Measurements from ENCODE around the gene UHRF2. TPM values are rescaled to one million over a fixed set of nuclear protein-coding genes. Genes with fewer than 3 reads are reported as not detected.

UHRF2 gene
- total and polyA plus RNA-seq, 9 of the 15 experiments (the other 6 are each of a cell fraction or from before 2014, with no cell fraction given), result 5.6 to 39.0 (median 20.1) TPM

- peaks cover 4 to 7% of the 10 kb centered on the region in 2 experiments; a peak in 4 of 5 replicates for H3K4me1 ChIP-seq (replicated peaks in 1 of 2; ENCODE audit: control insufficient read depth in 2 of 2, insufficient read depth in 2 of 2, low read length in 2 of 2)
- no peaks in the 10 kb centered on the region for H3K9me1 ChIP-seq (ENCODE audit: control insufficient read depth, insufficient read depth, low read length)
- in situ Hi-C loops (cut with MboI) (no loop called here), intact Hi-C loops (cut with micrococcal nuclease) (no loop called here)
- ChIA-PET POLR2A (interaction anchor here (1.0 kb wide), 1 partner anchor 9 kb away, joined by 3 read pairs; no protein-coding TSS in a partner anchor), CTCF (ENCODE audit: low intra/inter-chr PET ratio) (no interaction called here)
- BruUV-seq (replicated peaks), result no TSS peak
- H3K9ac ChIP-seq (ENCODE audit: insufficient read depth in 1 of 2, low read depth in 2 of 2, low read length in 2 of 2), result no peak overlapping the region
- no peak overlapping the region for H2AFZ ChIP-seq (ENCODE audit: low read depth, low read length)
- no peak overlapping the region for H3K4me3 ChIP-seq
- H3K9me3 ChIP-seq (replicated peaks; ENCODE audit: control insufficient read depth, insufficient read depth, low read depth, low read length), result peaks cover 5% of the 10 kb centered on the region; the same call in 1 of the 2 replicates
- no peaks in the 10 kb centered on the region for H4K20me1 ChIP-seq (replicated peaks; ENCODE audit: control insufficient read depth, insufficient read depth, low read length)
- ATAC-seq (no peak), DNase-seq (ENCODE audit: extremely low read depth in 1 of 4, low spot score in 3 of 4) (no peak), FAIRE-seq (no peak)
- no peak overlapping the region for H3K27ac ChIP-seq (ENCODE audit: extremely low read depth, low read depth, low read length)
- TF ChIP-seq UBTF (IDR thresholded peaks at IDR 0.05; ENCODE audit: borderline replicate concordance in 1 of 2, low read depth in 2 of 2, low read length in 2 of 2) (no peak), ZNF449 (CRISPR knock-in tag; IDR thresholded peaks at IDR 0.05) (no peak), CEBPB (tag; IDR thresholded peaks at IDR 0.05) (no peak)
- H3K79me2 ChIP-seq (ENCODE audit: control insufficient read depth, insufficient read depth, low read length), result peaks cover 3% of the 10 kb centered on the region; the same call in 1 of the 3 replicates
- no peak overlapping the region for H3K4me2 ChIP-seq (ENCODE audit: insufficient read depth, low read length)
- no peaks in the 10 kb centered on the region for H3K36me3 ChIP-seq (ENCODE audit: control insufficient read depth, insufficient read depth, low read length)
- 17% methylated on average over 2 of the region's 2 CpGs for WGBS (ENCODE audit: insufficient coverage, low coverage, missing lambda C conversion rate)
- no peaks in the 10 kb centered on the region for H3K27me3 ChIP-seq (ENCODE audit: control insufficient read depth in 2 of 2, insufficient read depth in 2 of 2, low read length in 2 of 2)
Measured at GRCh38 chr9:6407778-6408177, 5.2 kb upstream of the UHRF2 start.
